Smooth muscle cell (in vitro differentiated cells): ENCODE measurements around the gene CD2AP. TPM values are rescaled to one million over a fixed set of nuclear protein-coding genes. Genes with fewer than 3 reads are reported as not detected.

Experiments
- polyA plus RNA-seq: library from polyadenylated mRNA; unstranded; fragments of >200 nt; fragmentation: Nextera tagmentation; extraction: Ambion mirVana; gene quantifications from 2 replicates; pipeline ENCODE4 v1.2.1, GENCODE V29; 2016
- small RNA-seq: library from RNA; depleted of rRNA; stranded (forward); fragments of <200 nt; gene quantifications from one replicate; pipeline ENCODE3, GENCODE V24; 2014
- total RNA-seq: library from RNA; depleted of rRNA; stranded (reverse); fragments of >200 nt; gene quantifications from 2 replicates; pipeline ENCODE4 v1.2.3, GENCODE V29; 2014

CD2AP gene
- total and polyA plus RNA-seq, 2 experiments from 2014 or later, result 7.4 to 33.4 TPM

Small RNAs within 50 kb of the gene (small RNA-seq; reads per million reads assigned to genes)
- gene RF00019, result not detected

Other genes with a start within 250 kb of the CD2AP start
- 19.0 and 32.8 TPM in 2 replicates for gene TNFRSF21, start 167.9 kb upstream of the CD2AP start, total RNA-seq
- gene TNFRSF21, start 167.9 kb upstream of the CD2AP start, polyA plus RNA-seq, result 30.1 and 58.1 TPM in 2 replicates
- 9.2 and 10.6 TPM in 2 replicates for gene ADGRF4, start 220.8 kb downstream of the CD2AP start, total RNA-seq
- gene ADGRF4, start 220.8 kb downstream of the CD2AP start, polyA plus RNA-seq, result 1.5 and 9.1 TPM in 2 replicates